Loucy (cell line): Measurements from ENCODE around the gene PCDHGA5.
A peak's percentile ranks its signal among the peaks of the same experiment; 100 is the strongest.

Source experiments
- H2AFZ ChIP-seq: fragments of 200-600 bp; sonication (generic); 2 replicates; pipeline ENCODE4 v1.6.0; 2016; ENCODE audit warnings: antibody characterized with exemption, mild to moderate bottlenecking, low read length, moderate library complexity
- H3F3A ChIP-seq: fragments of 200-600 bp; 2 replicates; pipeline ENCODE4 v1.6.0; 2016; ENCODE audit warnings: antibody characterized with exemption, low read depth, mild to moderate bottlenecking
- H3K27me3 ChIP-seq: fragments of 200-600 bp; sonication (generic); 2 replicates; pipeline ENCODE4 v1.6.1; 2014; ENCODE audit warnings: low read length, mild to moderate bottlenecking; ENCODE audit not compliant: insufficient read depth, poor library complexity, severe bottlenecking
- H3K36me3 ChIP-seq: fragments of 200-600 bp; sonication (generic); 2 replicates; pipeline ENCODE4 v1.6.1; 2016; ENCODE audit warnings: low read length; ENCODE audit not compliant: insufficient read depth
- H3K4me1 ChIP-seq: fragments of 200-600 bp; sonication (generic); 2 replicates; pipeline ENCODE4 v1.5.1; 2014; ENCODE audit warnings: low read length, mild to moderate bottlenecking; ENCODE audit not compliant: insufficient read depth, poor library complexity, severe bottlenecking
- H3K4me2 ChIP-seq: fragments of 200-600 bp; sonication (generic); 2 replicates; pipeline ENCODE4 v1.6.0; 2014; ENCODE audit warnings: antibody characterized with exemption, low read length, low read depth, mild to moderate bottlenecking; ENCODE audit not compliant: poor library complexity, severe bottlenecking
- H3K4me3 ChIP-seq: fragments of 200-600 bp; sonication (generic); 2 replicates; pipeline ENCODE4 v1.5.1; 2014; ENCODE audit warnings: low read length, mild to moderate bottlenecking, mixed read lengths; ENCODE audit not compliant: poor library complexity, severe bottlenecking
- H3K79me2 ChIP-seq: fragments of 200-600 bp; sonication (generic); 2 replicates; pipeline ENCODE4 v1.6.1; 2014; ENCODE audit warnings: low read length; ENCODE audit not compliant: insufficient read depth
- H3K9ac ChIP-seq: fragments of 200-600 bp; sonication (generic); 2 replicates; pipeline ENCODE4 v1.6.0; 2014; ENCODE audit warnings: mild to moderate bottlenecking, low read depth, low read length, moderate library complexity; ENCODE audit not compliant: poor library complexity, severe bottlenecking
- H3K9me2 ChIP-seq: fragments of 200-600 bp; sonication (generic); replicated peaks from 2 replicates; pipeline ENCODE4 v1.6.1; 2016; ENCODE audit warnings: low read depth, low read length, mixed read lengths
- H3K9me3 ChIP-seq: fragments of 200-600 bp; sonication (generic); 2 replicates; pipeline ENCODE4 v1.6.1; 2014; ENCODE audit warnings: mild to moderate bottlenecking, antibody characterized with exemption, low read length, low read depth; ENCODE audit not compliant: insufficient read depth
- H4K20me1 ChIP-seq: fragments of 200-600 bp; sonication (generic); 2 replicates; pipeline ENCODE4 v1.6.0; 2014; ENCODE audit warnings: antibody characterized with exemption, low read length, mild to moderate bottlenecking; ENCODE audit not compliant: insufficient read depth, poor library complexity, severe bottlenecking
- CTCF ChIP-seq: fragments of 200-600 bp; sonication (generic); conservative IDR thresholded peaks from 2 replicates; pipeline ENCODE4 v1.5.1; 2014; ENCODE audit warnings: mild to moderate bottlenecking, antibody characterized with exemption, low read length
- EZH2phosphoT487 ChIP-seq: fragments of 200-600 bp; IDR thresholded peaks from 2 replicates; pipeline ENCODE4 v1.6.1; 2018; ENCODE audit warnings: antibody characterized with exemption, mild to moderate bottlenecking, moderate library complexity, borderline replicate concordance

Gene PCDHGA5

GRCh38 chr5:141359790-141360426, 4.1 kb upstream of the PCDHGA5 start, which contains the start of gene PCDHGB2:
TSS of gene PCDHGB2 (plus strand) at chr5:141359994. CDS start at chr5:141360136, 142 bp downstream.
- Histone ChIP-seq H3K79me2 (no peaks in the 10 kb centered on the region), H3K9ac (peak within 1 kb of the TSS; percentile 63), H2AFZ (peak within 1 kb of the TSS; percentile 98), H4K20me1 (no peaks in the 10 kb centered on the region), H3F3A (no peaks in the 10 kb centered on the region), H3K9me3 (no peaks in the 10 kb centered on the region), H3K27me3 (no peaks in the 10 kb centered on the region), H3K4me2 (peak within 1 kb of the TSS; percentile 70), H3K4me1 (no peaks in the 10 kb centered on the region), H3K9me2 (no peaks in the 10 kb centered on the region), H3K36me3 (no peaks in the 10 kb centered on the region), H3K4me3 (peak within 1 kb of the TSS; percentile 67)
- peak; percentile 61 for TF ChIP-seq CTCF
- TF ChIP-seq EZH2phosphoT487, result no peak

- H3K4me3 ChIP-seq, result peak overlapping the region; percentile 67
- H3K27me3 ChIP-seq, result no peaks in the 10 kb centered on the region
- H3K9me2 ChIP-seq, result no peaks in the 10 kb centered on the region
- H3K4me1 ChIP-seq, result no peaks in the 10 kb centered on the region
- no peaks in the 10 kb centered on the region for H3F3A ChIP-seq
- no peaks in the 10 kb centered on the region for H3K79me2 ChIP-seq
- H3K9ac ChIP-seq, result no peak overlapping the region
- H2AFZ ChIP-seq, result no peak overlapping the region
- no peaks in the 10 kb centered on the region for H3K36me3 ChIP-seq
- no peak for TF ChIP-seq EZH2phosphoT487
- no peak for TF ChIP-seq CTCF
- no peaks in the 10 kb centered on the region; the same call in 1 of the 2 replicates for H3K9me3 ChIP-seq
- H4K20me1 ChIP-seq, result no peaks in the 10 kb centered on the region
- H3K4me2 ChIP-seq, result no peak overlapping the region
Measured at GRCh38 chr5:141360685-141361084, 3.3 kb upstream of the PCDHGA5 start.

GRCh38 chr5:141362719-141363118, 1.2 kb upstream of the PCDHGA5 start:
- no peak for TF ChIP-seq EZH2phosphoT487
- no peak for TF ChIP-seq CTCF
- no peaks in the 10 kb centered on the region for H4K20me1 ChIP-seq
- no peaks in the 10 kb centered on the region for H3K36me3 ChIP-seq
- no peak overlapping the region for H3K4me2 ChIP-seq
- peak overlapping the region; percentile 28 for H3K4me3 ChIP-seq
- H3F3A ChIP-seq, result no peaks in the 10 kb centered on the region
- H3K9me2 ChIP-seq, result no peaks in the 10 kb centered on the region
- no peaks in the 10 kb centered on the region; the same call in 1 of the 2 replicates for H3K9me3 ChIP-seq
- no peak overlapping the region for H3K9ac ChIP-seq
- no peaks in the 10 kb centered on the region for H3K79me2 ChIP-seq
- H2AFZ ChIP-seq, result no peak overlapping the region
- H3K27me3 ChIP-seq, result no peaks in the 10 kb centered on the region
- no peaks in the 10 kb centered on the region for H3K4me1 ChIP-seq
